K562 (cell line): ENCODE measurements around the gene ACTN4. TPM values are rescaled to one million over a fixed set of nuclear protein-coding genes. Genes with fewer than 3 reads are reported as not detected.

Experiments
- BRCA1 ChIP-seq, 2 experiments: fragments of 450-650 bp in 1 of 2; sonication (generic) in 1 of 2; formaldehyde crosslinking in 1 of 2; IDR thresholded peaks; 2 replicates each; pipeline versions ENCODE4 v1.5.0 to v1.6.1; 2017 to 2020; ENCODE audit warnings: mild to moderate bottlenecking in 1 of 2, missing genetic modification reagents in 1 of 2
- ELK3 ChIP-seq: fragments of 450-650 bp; formaldehyde crosslinking; IDR thresholded peaks from 2 replicates; pipeline ENCODE4 v1.4.0; 2020; ENCODE audit warnings: mild to moderate bottlenecking
- KDM5B ChIP-seq: fragments of 200-600 bp; sonication (generic); IDR thresholded peaks from 2 replicates; pipeline ENCODE4 v1.6.1; 2012; ENCODE audit warnings: low read depth, mild to moderate bottlenecking, moderate library complexity, low read length, control low read depth, inconsistent platforms; ENCODE audit not compliant: insufficient replicate concordance
- PML ChIP-seq: IDR thresholded peaks from 2 replicates; pipeline ENCODE4 v1.6.1; 2012; ENCODE audit warnings: low read length, inconsistent platforms
- RB1 ChIP-seq: fragments of 450-650 bp; IDR thresholded peaks from 2 replicates; pipeline ENCODE4 v1.6.1; 2017; ENCODE audit warnings: low read depth, mild to moderate bottlenecking
- RHOXF2B ChIP-seq: fragments of 250-450 bp; sonication (Bioruptor Pico); conservative IDR thresholded peaks from 2 replicates; pipeline ENCODE4 v1.5.1; 2021
- SLC30A9 ChIP-seq: fragments of 250-450 bp; sonication (Bioruptor Pico); IDR thresholded peaks from 2 replicates; pipeline ENCODE4 v1.8.0; 2022; ENCODE audit warnings: mild to moderate bottlenecking, moderate library complexity
- ZBTB2 ChIP-seq: fragments of 450-650 bp; IDR thresholded peaks from 2 replicates; pipeline ENCODE4 v1.6.1; 2016; ENCODE audit warnings: antibody characterized with exemption
- ZFX ChIP-seq: sonication (generic); formaldehyde crosslinking; IDR thresholded peaks from 2 replicates; pipeline ENCODE4 v1.8.0; 2022; ENCODE audit warnings: mild to moderate bottlenecking, missing genetic modification reagents, moderate library complexity
- ZKSCAN1 ChIP-seq: fragments of 150-350 bp; IDR thresholded peaks from 2 replicates; pipeline ENCODE4 v1.6.1; 2016; ENCODE audit warnings: low read depth, low read length
- ZNF134 ChIP-seq: fragments of 250-450 bp; sonication (Bioruptor Pico); conservative IDR thresholded peaks from 2 replicates; pipeline ENCODE4 v1.4.0; 2020
- ZNF239 ChIP-seq: fragments of 250-450 bp; sonication (Bioruptor Pico); IDR thresholded peaks from 2 replicates; pipeline ENCODE4 v1.4.0; 2020; ENCODE audit warnings: mild to moderate bottlenecking
- ZNF561 ChIP-seq: fragments of 450-650 bp; formaldehyde crosslinking; conservative IDR thresholded peaks from 2 replicates; pipeline ENCODE4 v1.4.0; 2020; ENCODE audit warnings: mild to moderate bottlenecking, moderate library complexity
- ZNF77 ChIP-seq: fragments of 250-450 bp; sonication (Bioruptor Pico); IDR thresholded peaks from 2 replicates; pipeline ENCODE4 v1.5.0; 2020
- polyA plus RNA-seq, 8 experiments: library from polyadenylated mRNA; depleted of rRNA in 4 of 8; stranded (reverse) in 5 of 8; unstranded in 3 of 8; fragments of >200 nt; fragmentation: Nextera tagmentation in 2 of 8; fragmentation: Illumina TruSeq in 1 of 8; extraction: Ambion mirVana in 2 of 8; extraction: Trizol in 1 of 8; gene quantifications; 2 replicates each; pipeline versions ENCODE4 v1.2.1 to v1.2.3, GENCODE V29; 2011 to 2014; ENCODE audit warnings: inconsistent platforms in 1 of 8, missing spikeins in 1 of 8
- total RNA-seq, 7 experiments: library from RNA; depleted of rRNA in 6 of 7; stranded (reverse); fragments of >200 nt in 6 of 7; fragmentation: Illumina TruSeq in 2 of 7; extraction: Trizol in 2 of 7; gene quantifications; 2 replicates each; pipeline versions ENCODE4 v1.2.1 to v1.2.3, GENCODE V29; 2011 to 2021; ENCODE audit warnings: low replicate concordance in 1 of 7
- TF ChIP-seq, protein P1 (sequence below): sonication (generic); formaldehyde crosslinking; IDR thresholded peaks from 2 replicates; pipeline ENCODE4 v1.8.0; 2022; ENCODE audit warnings: mild to moderate bottlenecking, missing genetic modification reagents
- TF ChIP-seq, protein P2 (sequence below), 2 experiments: fragments of 200-800 bp in 1 of 2; sonication (Bioruptor generic) in 1 of 2; sonication (generic) in 1 of 2; formaldehyde crosslinking in 1 of 2; IDR thresholded peaks in 1 of 2; conservative IDR thresholded peaks in 1 of 2; 2 replicates each; pipeline versions ENCODE4 v1.5.0 to v1.6.1; 2016 to 2020; ENCODE audit warnings: missing compliant biosample characterization in 1 of 2, missing genetic modification characterization in 1 of 2, missing genetic modification reagents in 1 of 2
- TF ChIP-seq, protein P3 (sequence below): sonication (generic); formaldehyde crosslinking; IDR thresholded peaks from 2 replicates; pipeline ENCODE4 v1.8.1; 2023; ENCODE audit warnings: mild to moderate bottlenecking, missing genetic modification reagents, moderate library complexity
- TF ChIP-seq, protein P4 (sequence below), 2 experiments: IDR thresholded peaks; 2 replicates each; pipeline ENCODE4 v1.6.1; 2011; ENCODE audit warnings: borderline replicate concordance in 1 of 2, control low read depth in 1 of 2, low read depth in 1 of 2, low read length in 1 of 2, mild to moderate bottlenecking in 1 of 2, mixed read lengths in 1 of 2, moderate library complexity in 1 of 2; ENCODE audit not compliant: insufficient read depth in 1 of 2, insufficient read length in 1 of 2, poor library complexity in 1 of 2, severe bottlenecking in 1 of 2; ENCODE audit errors: extremely low read depth in 1 of 2

The ACTN4 gene
- total and polyA plus RNA-seq, 9 of the 15 experiments (the other 6 are each of a cell fraction or from before 2014, with no cell fraction given), result 3.1 to 385 (median 125) TPM

DNA sequence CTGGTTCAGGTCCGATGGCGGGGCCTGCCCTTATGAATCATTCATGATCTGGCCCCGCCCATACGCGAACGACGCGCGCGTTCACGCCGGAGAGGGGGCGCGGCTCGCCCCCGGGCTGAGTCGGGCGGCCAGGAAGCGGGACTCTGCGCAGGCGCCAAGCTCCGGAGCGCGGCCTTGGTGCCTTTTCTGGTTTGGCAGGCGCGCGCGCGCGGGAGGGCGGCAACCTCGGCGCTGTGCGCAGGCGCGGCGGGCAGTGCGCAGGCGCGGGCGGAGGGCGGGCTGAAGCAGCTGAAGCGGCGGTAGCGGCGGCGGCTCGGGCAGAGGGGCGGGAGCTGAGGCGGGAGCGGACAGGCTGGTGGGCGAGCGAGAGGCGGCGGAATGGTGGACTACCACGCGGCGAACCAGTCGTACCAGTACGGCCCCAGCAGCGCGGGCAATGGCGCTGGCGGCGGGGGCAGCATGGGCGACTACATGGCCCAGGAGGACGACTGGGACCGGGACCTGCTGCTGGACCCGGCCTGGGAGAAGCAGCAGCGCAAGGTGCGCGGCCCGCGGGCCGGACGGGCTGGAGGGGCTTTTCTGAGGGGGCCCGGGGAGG lies at the start of gene ACTN4 (continued):
- TF ChIP-seq ZNF134 (peak; percentile 75), ELK3 (CRISPR knock-in tag) (no peak), ZNF561 (CRISPR knock-in tag) (no peak), ZNF239 (no peak), ZFX (CRISPR knock-in tag) (peak; percentile 54), RHOXF2B (0 out of 2 replicates have a peak, but pooled peaks have one; percentile 40), RB1 (peak; percentile 96), SLC30A9 (CRISPR knock-in tag) (0 out of 2 replicates have a peak, but pooled peaks have one; percentile 17), ZKSCAN1 (peak; percentile 38; the same call in 1 of the 2 replicates), PML (peak; percentile 53; the same call in 1 of the 2 replicates), BRCA1 (IDR thresholded peaks at IDR 0.05) (no peak), BRCA1 (CRISPR knock-in tag; IDR thresholded peaks at IDR 0.05) (peak; percentile 84; the same call in 1 of the 2 replicates), KDM5B (peak; percentile 92), ZBTB2 (peak; percentile 48; the same call in 1 of the 2 replicates), ZNF77 (CRISPR knock-in tag) (no peak)
- TF ChIP-seq, protein P1, sequence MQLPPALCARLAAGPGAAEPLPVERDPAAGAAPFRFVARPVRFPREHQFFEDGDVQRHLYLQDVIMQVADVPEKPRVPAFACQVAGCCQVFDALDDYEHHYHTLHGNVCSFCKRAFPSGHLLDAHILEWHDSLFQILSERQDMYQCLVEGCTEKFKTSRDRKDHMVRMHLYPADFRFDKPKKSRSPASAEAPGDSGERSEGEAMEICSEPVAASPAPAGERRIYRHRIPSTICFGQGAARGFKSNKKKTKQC, result no peak
- TF ChIP-seq, protein P2, sequence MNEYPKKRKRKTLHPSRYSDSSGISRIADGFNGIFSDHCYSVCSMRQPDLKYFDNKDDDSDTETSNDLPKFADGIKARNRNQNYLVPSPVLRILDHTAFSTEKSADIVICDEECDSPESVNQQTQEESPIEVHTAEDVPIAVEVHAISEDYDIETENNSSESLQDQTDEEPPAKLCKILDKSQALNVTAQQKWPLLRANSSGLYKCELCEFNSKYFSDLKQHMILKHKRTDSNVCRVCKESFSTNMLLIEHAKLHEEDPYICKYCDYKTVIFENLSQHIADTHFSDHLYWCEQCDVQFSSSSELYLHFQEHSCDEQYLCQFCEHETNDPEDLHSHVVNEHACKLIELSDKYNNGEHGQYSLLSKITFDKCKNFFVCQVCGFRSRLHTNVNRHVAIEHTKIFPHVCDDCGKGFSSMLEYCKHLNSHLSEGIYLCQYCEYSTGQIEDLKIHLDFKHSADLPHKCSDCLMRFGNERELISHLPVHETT (CRISPR knock-in tag; conservative IDR thresholded peaks at IDR 0.05 in 1 of 2, IDR thresholded peaks at IDR 0.05 in 1 of 2), result peak in 1 of 2 experiments; percentile 88; a peak in 2 of 4 replicates
- TF ChIP-seq, protein P3, sequence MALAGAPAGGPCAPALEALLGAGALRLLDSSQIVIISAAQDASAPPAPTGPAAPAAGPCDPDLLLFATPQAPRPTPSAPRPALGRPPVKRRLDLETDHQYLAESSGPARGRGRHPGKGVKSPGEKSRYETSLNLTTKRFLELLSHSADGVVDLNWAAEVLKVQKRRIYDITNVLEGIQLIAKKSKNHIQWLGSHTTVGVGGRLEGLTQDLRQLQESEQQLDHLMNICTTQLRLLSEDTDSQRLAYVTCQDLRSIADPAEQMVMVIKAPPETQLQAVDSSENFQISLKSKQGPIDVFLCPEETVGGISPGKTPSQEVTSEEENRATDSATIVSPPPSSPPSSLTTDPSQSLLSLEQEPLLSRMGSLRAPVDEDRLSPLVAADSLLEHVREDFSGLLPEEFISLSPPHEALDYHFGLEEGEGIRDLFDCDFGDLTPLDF (CRISPR knock-in tag), result peak; percentile 88; the same call in 1 of the 2 replicates
- TF ChIP-seq, protein P4, sequence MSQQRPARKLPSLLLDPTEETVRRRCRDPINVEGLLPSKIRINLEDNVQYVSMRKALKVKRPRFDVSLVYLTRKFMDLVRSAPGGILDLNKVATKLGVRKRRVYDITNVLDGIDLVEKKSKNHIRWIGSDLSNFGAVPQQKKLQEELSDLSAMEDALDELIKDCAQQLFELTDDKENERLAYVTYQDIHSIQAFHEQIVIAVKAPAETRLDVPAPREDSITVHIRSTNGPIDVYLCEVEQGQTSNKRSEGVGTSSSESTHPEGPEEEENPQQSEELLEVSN (IDR thresholded peaks at IDR 0.05; ENCODE audit: borderline replicate concordance in 1 of 2, extremely low read depth in 1 of 2, insufficient read depth in 1 of 2, insufficient read length in 1 of 2, low read depth in 1 of 2, low read length in 1 of 2, poor library complexity in 1 of 2, severe bottlenecking in 1 of 2), result peak in 1 of 2 experiments; percentile 64
